Natural killer cell (primary cell): ENCODE results near the gene CD109. TPM values are rescaled to one million over a fixed set of nuclear protein-coding genes. Genes with fewer than 3 reads are reported as not detected.

Source experiments
- ATAC-seq, 3 donors: fragments of 150-1000 bp in 2 of 3; fragments of 200-7000 bp in 1 of 3; cut with Tn5 transposase; 1 replicate in 1 of 3; 2 replicates in 2 of 3; pipeline ENCODE4 v1.10.0; 2021; ENCODE audit warnings: mild to moderate bottlenecking in 2 of 3, moderate library complexity in 2 of 3
- DNase-seq, 2 donors: peaks; one replicate each; pipeline versions ENCODE4 v3.0.0 to v3.0.0-alpha.2; 2013 to 2021; ENCODE audit warnings: mixed read lengths in 1 of 2
- H3K27ac ChIP-seq: one replicate; pipeline ENCODE4 v1.5.1; 2013; ENCODE audit warnings: mild to moderate bottlenecking, low read length
- H3K27me3 ChIP-seq: one replicate; pipeline ENCODE4 v1.6.1; 2013; ENCODE audit warnings: low read length; ENCODE audit not compliant: control insufficient read depth, insufficient read depth
- H3K36me3 ChIP-seq: one replicate; pipeline ENCODE4 v1.6.1; 2013; ENCODE audit warnings: low read length; ENCODE audit not compliant: control insufficient read depth, insufficient read depth
- H3K4me1 ChIP-seq: one replicate; pipeline ENCODE4 v1.6.1; 2013; ENCODE audit warnings: low read length; ENCODE audit not compliant: control insufficient read depth, insufficient read depth
- H3K4me3 ChIP-seq: one replicate; pipeline ENCODE4 v1.5.1; 2013; ENCODE audit warnings: low read length
- H3K9me3 ChIP-seq: one replicate; pipeline ENCODE4 v1.6.1; 2013; ENCODE audit warnings: low read length; ENCODE audit not compliant: control insufficient read depth, insufficient read depth
- H3K27ac Mint-ChIP-seq, 2 donors: one replicate each; pipeline ENCODE4 v1.8.0; 2022; ENCODE audit warnings: mild to moderate bottlenecking in 2 of 2, mixed read lengths in 2 of 2, moderate library complexity in 1 of 2
- H3K27me3 Mint-ChIP-seq, 2 donors: one replicate each; pipeline ENCODE4 v1.8.0; 2022; ENCODE audit warnings: low read depth in 2 of 2, mixed read lengths in 2 of 2
- H3K36me3 Mint-ChIP-seq: one replicate; pipeline ENCODE4 v1.8.0; 2022; ENCODE audit warnings: mixed read lengths
- H3K4me1 Mint-ChIP-seq, 2 donors: one replicate each; pipeline ENCODE4 v1.8.0; 2022; ENCODE audit warnings: mixed read lengths in 2 of 2
- H3K4me3 Mint-ChIP-seq: one replicate; pipeline ENCODE4 v1.8.0; 2022; ENCODE audit warnings: mild to moderate bottlenecking, moderate library complexity, mixed read lengths
- H3K9me3 Mint-ChIP-seq, 2 donors: one replicate each; pipeline ENCODE4 v1.8.0; 2022; ENCODE audit warnings: mixed read lengths in 2 of 2
- WGBS: methylation state at CpG from one replicate; pipeline ENCODE4 v1.1.7; 2013; ENCODE audit warnings: missing lambda C conversion rate; ENCODE audit not compliant: insufficient coverage; 5-methylcytosine and 5-hydroxymethylcytosine counted together
- intact Hi-C: fragments of 100-400 bp; cut with micrococcal nuclease; formaldehyde crosslinking; loops from one replicate; pipeline ENCODE4 v1.14.2; 2022
- total RNA-seq, 4 donors: library from RNA; stranded (reverse); fragments of 120-200 nt in 1 of 4; gene quantifications; one replicate each; pipeline versions ENCODE4 v1.2.3 to v1.2.4, GENCODE V29; 2013 to 2022
- TF ChIP-seq, protein P1 (sequence below): fragments of 200-600 bp; IDR thresholded peaks from one replicate; pipeline ENCODE4 v1.8.0; 2022; ENCODE audit warnings: antibody characterized with exemption

Gene CD109
- total RNA-seq, 3 donors from 2014 or later (not counting 1 experiment from before 2014, with no cell fraction given), result 0.24 to 0.88 (median 0.83) TPM

DNA sequence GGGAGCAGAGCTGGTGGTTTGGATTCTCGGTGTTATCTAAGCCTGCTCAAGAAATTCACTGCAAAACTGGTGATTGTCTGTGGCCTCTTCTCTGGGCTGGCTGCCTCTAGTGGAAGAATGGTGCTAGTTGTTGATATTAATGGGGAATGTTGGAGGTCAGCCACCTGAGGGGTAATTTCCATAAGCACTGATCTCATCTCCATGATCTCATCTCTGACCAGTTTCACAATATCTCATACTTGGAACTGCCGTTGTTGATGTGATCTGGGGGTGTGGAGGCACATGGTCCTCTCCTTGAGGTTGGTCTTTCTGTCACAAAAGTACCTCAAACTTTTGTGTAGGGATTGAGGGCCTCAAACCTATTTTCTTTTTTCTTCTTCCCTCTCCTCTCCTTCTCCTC, 102.6 kb downstream of the CD109 start:
- Mint-ChIP-seq H3K27me3 (no peaks in the 10 kb centered on the region), H3K4me1 (no peaks in the 10 kb centered on the region), H3K27ac (no peak overlapping the region), H3K4me3 (no peak overlapping the region), H3K9me3 (no peaks in the 10 kb centered on the region), H3K36me3 (no peaks in the 10 kb centered on the region)
- Histone ChIP-seq H3K9me3 (no peaks in the 10 kb centered on the region), H3K27ac (no peak overlapping the region), H3K4me1 (no peaks in the 10 kb centered on the region), H3K27me3 (no peaks in the 10 kb centered on the region), H3K36me3 (no peaks in the 10 kb centered on the region), H3K4me3 (no peak overlapping the region)
- intact Hi-C loops, result no loop called here
- ATAC-seq (peak in 1 of 3 donors; percentile 41), DNase-seq (no peak)
- TF ChIP-seq, protein P1, sequence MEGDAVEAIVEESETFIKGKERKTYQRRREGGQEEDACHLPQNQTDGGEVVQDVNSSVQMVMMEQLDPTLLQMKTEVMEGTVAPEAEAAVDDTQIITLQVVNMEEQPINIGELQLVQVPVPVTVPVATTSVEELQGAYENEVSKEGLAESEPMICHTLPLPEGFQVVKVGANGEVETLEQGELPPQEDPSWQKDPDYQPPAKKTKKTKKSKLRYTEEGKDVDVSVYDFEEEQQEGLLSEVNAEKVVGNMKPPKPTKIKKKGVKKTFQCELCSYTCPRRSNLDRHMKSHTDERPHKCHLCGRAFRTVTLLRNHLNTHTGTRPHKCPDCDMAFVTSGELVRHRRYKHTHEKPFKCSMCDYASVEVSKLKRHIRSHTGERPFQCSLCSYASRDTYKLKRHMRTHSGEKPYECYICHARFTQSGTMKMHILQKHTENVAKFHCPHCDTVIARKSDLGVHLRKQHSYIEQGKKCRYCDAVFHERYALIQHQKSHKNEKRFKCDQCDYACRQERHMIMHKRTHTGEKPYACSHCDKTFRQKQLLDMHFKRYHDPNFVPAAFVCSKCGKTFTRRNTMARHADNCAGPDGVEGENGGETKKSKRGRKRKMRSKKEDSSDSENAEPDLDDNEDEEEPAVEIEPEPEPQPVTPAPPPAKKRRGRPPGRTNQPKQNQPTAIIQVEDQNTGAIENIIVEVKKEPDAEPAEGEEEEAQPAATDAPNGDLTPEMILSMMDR, result no peak
- WGBS, result 77% methylated on average over 1 of the region's 2 CpGs

DNA sequence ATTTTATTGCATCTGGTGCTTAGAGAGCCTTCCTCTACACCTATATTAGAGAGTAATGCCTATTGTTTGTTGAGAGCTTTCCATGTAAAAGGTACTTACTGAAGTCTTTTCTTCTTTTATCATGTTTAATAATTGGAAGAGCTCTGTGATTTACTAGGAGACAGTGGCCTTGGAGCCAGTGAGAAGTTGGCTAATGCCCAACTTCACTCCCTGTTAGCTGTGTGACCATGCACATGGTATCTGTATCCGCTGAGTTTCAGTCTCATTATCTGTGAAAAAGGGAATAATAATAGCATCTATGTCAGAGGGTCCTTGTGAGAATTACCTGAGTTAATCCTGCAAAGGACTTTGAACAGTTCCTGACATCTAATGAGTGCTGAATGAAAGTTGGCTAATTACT, 105.0 kb downstream of the CD109 start:
- no peak overlapping the region for H3K27ac ChIP-seq
- no peaks in the 10 kb centered on the region for H3K4me1 Mint-ChIP-seq
- ATAC-seq (no peak), DNase-seq (no peak)
- intact Hi-C loops, result no loop called here
- H3K4me3 Mint-ChIP-seq, result no peak overlapping the region
- 100% methylated on average over 1 of the region's 1 CpG for WGBS
- H3K27me3 ChIP-seq, result no peaks in the 10 kb centered on the region
- no peak overlapping the region for H3K4me3 ChIP-seq
- TF ChIP-seq, protein P1, result no peak
- no peaks in the 10 kb centered on the region for H3K4me1 ChIP-seq
- H3K27ac Mint-ChIP-seq, result no peak overlapping the region
- H3K27me3 Mint-ChIP-seq, result no peaks in the 10 kb centered on the region
- H3K9me3 ChIP-seq, result no peaks in the 10 kb centered on the region
- no peaks in the 10 kb centered on the region for H3K36me3 Mint-ChIP-seq
- H3K9me3 Mint-ChIP-seq, result no peaks in the 10 kb centered on the region
- H3K36me3 ChIP-seq, result no peaks in the 10 kb centered on the region

DNA sequence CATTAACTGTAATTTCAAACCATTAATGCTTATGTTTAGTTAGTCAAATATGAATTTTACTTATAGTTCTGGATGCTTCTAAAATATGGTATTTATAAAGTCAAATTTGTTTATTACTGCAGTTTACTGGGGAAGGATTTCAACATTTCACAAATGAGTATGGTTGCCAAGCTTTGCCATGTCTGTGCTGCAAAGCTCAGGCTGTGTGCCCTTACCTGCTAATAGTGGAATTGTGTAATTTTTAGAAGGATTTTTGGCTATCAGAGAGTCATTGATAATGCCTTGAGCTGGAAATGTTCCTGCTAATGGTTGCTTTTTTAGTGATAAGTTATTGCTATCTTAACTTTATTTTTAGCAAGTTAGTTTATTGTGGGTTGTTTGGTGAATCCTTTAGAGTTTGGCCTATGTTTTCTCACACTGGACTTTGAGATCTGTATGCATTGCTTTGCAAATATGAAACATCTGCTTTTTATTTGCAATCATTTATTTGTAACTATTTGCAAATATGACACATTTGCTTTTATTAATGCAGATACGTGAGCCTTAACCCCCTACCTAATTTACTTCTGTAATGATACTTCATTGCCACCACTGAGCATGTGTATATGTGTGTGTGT, 105.8 kb downstream of the CD109 start:
- no peaks in the 10 kb centered on the region for H3K4me1 ChIP-seq
- no peak overlapping the region for H3K27ac Mint-ChIP-seq
- H3K4me1 Mint-ChIP-seq, result no peaks in the 10 kb centered on the region
- H3K4me3 ChIP-seq, result no peak overlapping the region
- H3K36me3 Mint-ChIP-seq, result no peaks in the 10 kb centered on the region
- ATAC-seq, result no peak
- H3K4me3 Mint-ChIP-seq, result no peak overlapping the region
- intact Hi-C loops, result no loop called here
- no peaks in the 10 kb centered on the region for H3K36me3 ChIP-seq
- DNase-seq, result no peak
- H3K9me3 ChIP-seq, result no peaks in the 10 kb centered on the region
- H3K27me3 ChIP-seq, result no peaks in the 10 kb centered on the region
- H3K27me3 Mint-ChIP-seq, result no peaks in the 10 kb centered on the region
- no peak overlapping the region for H3K27ac ChIP-seq
- no CpG with 5 or more reads among the region's 1 CpG for WGBS
- TF ChIP-seq, protein P1, result no peak
- H3K9me3 Mint-ChIP-seq, result no peaks in the 10 kb centered on the region

DNA sequence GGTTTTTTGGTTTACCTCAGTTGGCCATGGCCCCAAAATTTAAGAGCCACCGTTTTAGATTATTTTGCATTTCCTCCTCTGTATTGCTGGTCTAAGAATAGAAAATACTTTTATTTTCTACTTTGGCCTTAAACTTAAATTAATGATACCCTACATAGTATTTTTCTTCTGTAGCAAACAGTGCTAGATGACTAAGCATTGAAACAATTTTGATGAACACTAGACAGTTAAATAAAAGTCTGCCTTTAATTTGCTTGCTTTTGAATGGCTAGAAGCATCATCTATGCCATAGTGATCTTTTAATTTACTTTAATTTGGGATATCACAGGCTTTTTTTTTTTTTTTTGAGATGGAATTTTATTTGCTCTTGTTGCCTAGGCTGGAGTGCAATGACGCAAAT, 106.4 kb downstream of the CD109 start:
- no peak for DNase-seq
- Mint-ChIP-seq H3K4me3 (no peak overlapping the region), H3K4me1 (no peaks in the 10 kb centered on the region), H3K27me3 (no peaks in the 10 kb centered on the region), H3K27ac (no peak overlapping the region), H3K36me3 (no peaks in the 10 kb centered on the region), H3K9me3 (no peaks in the 10 kb centered on the region)
- no peaks in the 10 kb centered on the region for H3K4me1 ChIP-seq
- no peak overlapping the region for H3K4me3 ChIP-seq
- TF ChIP-seq, protein P1, result no peak
- intact Hi-C loops, result no loop called here
- no peaks in the 10 kb centered on the region for H3K36me3 ChIP-seq
- no peak overlapping the region for H3K27ac ChIP-seq
- ATAC-seq, result no peak
- H3K27me3 ChIP-seq, result no peaks in the 10 kb centered on the region
- no peaks in the 10 kb centered on the region for H3K9me3 ChIP-seq
- 75% methylated on average over 2 of the region's 2 CpGs for WGBS
